ENCODE results near the gene NKD2. TPM values are rescaled to one million over a fixed set of nuclear protein-coding genes. Genes with fewer than 3 reads are reported as not detected.

Gene NKD2
- total and polyA plus RNA-seq, 2 experiments from 2014 or later = not detected

GRCh38 chr5:989961-990530 lies 18.6 kb upstream of the NKD2 start:
- Histone ChIP-seq H3K4me1 (ENCODE audit: insufficient read depth) (no peaks in the 10 kb centered on the region), H3K27ac (no peak overlapping the region), H2AFZ (no peak overlapping the region), H3F3A (ENCODE audit: insufficient read depth) (no peaks in the 10 kb centered on the region), H3K9ac (no peak overlapping the region), H3K4me2 (ENCODE audit: unreplicated experiment) (no peak overlapping the region), H3K4me3 (no peak overlapping the region), H4K20me1 (ENCODE audit: insufficient read depth) (no peaks in the 10 kb centered on the region), H3K27me3 (replicated peaks; ENCODE audit: insufficient read depth) (peaks cover 33% of the 10 kb centered on the region), H3K79me2 (ENCODE audit: insufficient read depth) (no peaks in the 10 kb centered on the region), H3K36me3 (ENCODE audit: low read depth) (no peaks in the 10 kb centered on the region), H3K9me3 (ENCODE audit: low read depth) (no peaks in the 10 kb centered on the region), H3K9me2 (ENCODE audit: insufficient read depth) (no peaks in the 10 kb centered on the region)
- TF ChIP-seq EZH2phosphoT487 (IDR thresholded peaks at IDR 0.05; ENCODE audit: insufficient read depth, low read depth) (no peak), EZH2 (IDR thresholded peaks at IDR 0.05; ENCODE audit: insufficient read depth, poor library complexity, severe bottlenecking) (no peak)
- 30 to 32% methylated on average over 14 of the region's 14 CpGs for WGBS, 2 experiments (ENCODE audit: low coverage in 1 of 2, low lambda C conversion rate in 2 of 2, missing lambda C conversion rate in 2 of 2)
- DNase-seq = no peak
- in situ Hi-C loops (cut with MboI) = no loop called here

- no peak overlapping the region for H3K9ac ChIP-seq
- WGBS, 2 experiments (ENCODE audit: low coverage in 1 of 2, low lambda C conversion rate in 2 of 2, missing lambda C conversion rate in 2 of 2) = 81 to 83% methylated on average over 12 of the region's 12 CpGs
- no peak for DNase-seq
- H3K4me2 ChIP-seq (ENCODE audit: unreplicated experiment) = no peak overlapping the region
- H3K9me2 ChIP-seq (ENCODE audit: insufficient read depth) = no peaks in the 10 kb centered on the region
- H3K27ac ChIP-seq = no peak overlapping the region
- H3K9me3 ChIP-seq (ENCODE audit: low read depth) = no peaks in the 10 kb centered on the region
- no peaks in the 10 kb centered on the region for H3K4me1 ChIP-seq (ENCODE audit: insufficient read depth)
- H3F3A ChIP-seq (ENCODE audit: insufficient read depth) = no peaks in the 10 kb centered on the region
- H3K79me2 ChIP-seq (ENCODE audit: insufficient read depth) = no peaks in the 10 kb centered on the region
- peaks cover 27% of the 10 kb centered on the region for H3K27me3 ChIP-seq (replicated peaks; ENCODE audit: insufficient read depth)
- H2AFZ ChIP-seq = no peak overlapping the region
- H3K36me3 ChIP-seq (ENCODE audit: low read depth) = no peaks in the 10 kb centered on the region
- TF ChIP-seq EZH2phosphoT487 (IDR thresholded peaks at IDR 0.05; ENCODE audit: insufficient read depth, low read depth) = no peak
- no peak for TF ChIP-seq EZH2 (IDR thresholded peaks at IDR 0.05; ENCODE audit: insufficient read depth, poor library complexity, severe bottlenecking)
- in situ Hi-C loops (cut with MboI) = no loop called here
- H3K4me3 ChIP-seq = no peak overlapping the region
- no peaks in the 10 kb centered on the region for H4K20me1 ChIP-seq (ENCODE audit: insufficient read depth)
Observed at GRCh38 chr5:991472-992267, 16.9 kb upstream of the NKD2 start.

GRCh38 chr5:994272-994607 lies 14.4 kb upstream of the NKD2 start:
- H3K9ac ChIP-seq = no peak overlapping the region
- 40 to 50% methylated on average over 3 of the region's 3 CpGs for WGBS, 2 experiments (ENCODE audit: low coverage in 1 of 2, low lambda C conversion rate in 2 of 2, missing lambda C conversion rate in 2 of 2)
- no peak overlapping the region for H3K4me2 ChIP-seq (ENCODE audit: unreplicated experiment)
- no peaks in the 10 kb centered on the region for H3K9me2 ChIP-seq (ENCODE audit: insufficient read depth)
- H3K4me1 ChIP-seq (ENCODE audit: insufficient read depth) = no peaks in the 10 kb centered on the region; the same call in 1 of the 2 replicates
- H3K79me2 ChIP-seq (ENCODE audit: insufficient read depth) = no peaks in the 10 kb centered on the region
- no peak for TF ChIP-seq EZH2phosphoT487 (IDR thresholded peaks at IDR 0.05; ENCODE audit: insufficient read depth, low read depth)
- no peak for TF ChIP-seq EZH2 (IDR thresholded peaks at IDR 0.05; ENCODE audit: insufficient read depth, poor library complexity, severe bottlenecking)
- H3K36me3 ChIP-seq (ENCODE audit: low read depth) = no peaks in the 10 kb centered on the region
- H3K27me3 ChIP-seq (replicated peaks; ENCODE audit: insufficient read depth) = peaks cover 25% of the 10 kb centered on the region
- H3F3A ChIP-seq (ENCODE audit: insufficient read depth) = no peaks in the 10 kb centered on the region
- in situ Hi-C loops (cut with MboI) = no loop called here
- no peak overlapping the region for H2AFZ ChIP-seq
- no peak overlapping the region for H3K27ac ChIP-seq
- DNase-seq = no peak
- no peaks in the 10 kb centered on the region for H3K9me3 ChIP-seq (ENCODE audit: low read depth)
- H4K20me1 ChIP-seq (ENCODE audit: insufficient read depth) = no peaks in the 10 kb centered on the region
- H3K4me3 ChIP-seq = no peak overlapping the region

GRCh38 chr5:994821-995220 lies 13.8 kb upstream of the NKD2 start:
- Histone ChIP-seq H3K9me3 (ENCODE audit: low read depth) (no peaks in the 10 kb centered on the region), H3K27ac (no peak overlapping the region), H3K4me2 (ENCODE audit: unreplicated experiment) (no peak overlapping the region), H3K9ac (no peak overlapping the region), H3K79me2 (ENCODE audit: insufficient read depth) (no peaks in the 10 kb centered on the region), H3K4me3 (no peak overlapping the region), H3K36me3 (ENCODE audit: low read depth) (no peaks in the 10 kb centered on the region), H3K4me1 (ENCODE audit: insufficient read depth) (no peaks in the 10 kb centered on the region; the same call in 1 of the 2 replicates), H3F3A (ENCODE audit: insufficient read depth) (no peaks in the 10 kb centered on the region), H3K9me2 (ENCODE audit: insufficient read depth) (no peaks in the 10 kb centered on the region), H4K20me1 (ENCODE audit: insufficient read depth) (no peaks in the 10 kb centered on the region), H3K27me3 (replicated peaks; ENCODE audit: insufficient read depth) (peaks cover 23% of the 10 kb centered on the region), H2AFZ (no peak overlapping the region)
- 62 to 74% methylated on average over 4 of the region's 4 CpGs for WGBS, 2 experiments (ENCODE audit: low coverage in 1 of 2, low lambda C conversion rate in 2 of 2, missing lambda C conversion rate in 2 of 2)
- DNase-seq = no peak
- TF ChIP-seq EZH2 (IDR thresholded peaks at IDR 0.05; ENCODE audit: insufficient read depth, poor library complexity, severe bottlenecking) = no peak
- TF ChIP-seq EZH2phosphoT487 (IDR thresholded peaks at IDR 0.05; ENCODE audit: insufficient read depth, low read depth) = no peak
- in situ Hi-C loops (cut with MboI) = no loop called here
